GM12801 (cell line): ENCODE data around the gene ASXL1.

Experiments
- TF ChIP-seq, protein P1 (sequence below): IDR thresholded peaks from one replicate; pipeline ENCODE4 v1.5.1; 2011; ENCODE audit warnings: control low read depth; ENCODE audit not compliant: insufficient read length; ENCODE audit errors: extremely low read depth

ASXL1 gene

DNA sequence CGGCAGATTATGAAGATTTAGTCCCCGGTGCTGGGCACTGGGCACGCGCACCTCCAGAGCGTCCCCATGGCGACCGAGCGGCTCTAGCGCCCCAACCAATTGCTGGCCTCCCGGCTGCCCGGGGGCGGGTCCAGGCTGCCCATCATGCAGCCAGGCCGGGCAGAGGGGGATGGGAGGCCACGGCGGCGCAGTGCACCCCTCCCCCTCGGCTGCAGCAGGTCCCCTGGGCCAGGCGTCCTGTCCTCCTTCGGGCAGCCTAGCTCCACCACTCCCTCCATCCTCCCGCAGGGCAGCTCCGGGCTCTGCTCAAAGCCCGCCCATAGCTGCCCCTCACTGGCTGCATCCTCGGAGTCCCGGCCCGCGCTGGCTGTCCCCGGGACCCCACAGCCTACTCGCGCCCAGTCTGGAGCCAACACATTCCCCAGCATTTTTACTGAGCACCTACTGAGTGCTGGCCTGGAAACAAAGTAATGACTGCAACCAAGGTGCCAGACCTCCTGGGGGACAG lies 99.4 kb downstream of the ASXL1 start:
- TF ChIP-seq, protein P1, sequence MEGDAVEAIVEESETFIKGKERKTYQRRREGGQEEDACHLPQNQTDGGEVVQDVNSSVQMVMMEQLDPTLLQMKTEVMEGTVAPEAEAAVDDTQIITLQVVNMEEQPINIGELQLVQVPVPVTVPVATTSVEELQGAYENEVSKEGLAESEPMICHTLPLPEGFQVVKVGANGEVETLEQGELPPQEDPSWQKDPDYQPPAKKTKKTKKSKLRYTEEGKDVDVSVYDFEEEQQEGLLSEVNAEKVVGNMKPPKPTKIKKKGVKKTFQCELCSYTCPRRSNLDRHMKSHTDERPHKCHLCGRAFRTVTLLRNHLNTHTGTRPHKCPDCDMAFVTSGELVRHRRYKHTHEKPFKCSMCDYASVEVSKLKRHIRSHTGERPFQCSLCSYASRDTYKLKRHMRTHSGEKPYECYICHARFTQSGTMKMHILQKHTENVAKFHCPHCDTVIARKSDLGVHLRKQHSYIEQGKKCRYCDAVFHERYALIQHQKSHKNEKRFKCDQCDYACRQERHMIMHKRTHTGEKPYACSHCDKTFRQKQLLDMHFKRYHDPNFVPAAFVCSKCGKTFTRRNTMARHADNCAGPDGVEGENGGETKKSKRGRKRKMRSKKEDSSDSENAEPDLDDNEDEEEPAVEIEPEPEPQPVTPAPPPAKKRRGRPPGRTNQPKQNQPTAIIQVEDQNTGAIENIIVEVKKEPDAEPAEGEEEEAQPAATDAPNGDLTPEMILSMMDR: no peak

DNA sequence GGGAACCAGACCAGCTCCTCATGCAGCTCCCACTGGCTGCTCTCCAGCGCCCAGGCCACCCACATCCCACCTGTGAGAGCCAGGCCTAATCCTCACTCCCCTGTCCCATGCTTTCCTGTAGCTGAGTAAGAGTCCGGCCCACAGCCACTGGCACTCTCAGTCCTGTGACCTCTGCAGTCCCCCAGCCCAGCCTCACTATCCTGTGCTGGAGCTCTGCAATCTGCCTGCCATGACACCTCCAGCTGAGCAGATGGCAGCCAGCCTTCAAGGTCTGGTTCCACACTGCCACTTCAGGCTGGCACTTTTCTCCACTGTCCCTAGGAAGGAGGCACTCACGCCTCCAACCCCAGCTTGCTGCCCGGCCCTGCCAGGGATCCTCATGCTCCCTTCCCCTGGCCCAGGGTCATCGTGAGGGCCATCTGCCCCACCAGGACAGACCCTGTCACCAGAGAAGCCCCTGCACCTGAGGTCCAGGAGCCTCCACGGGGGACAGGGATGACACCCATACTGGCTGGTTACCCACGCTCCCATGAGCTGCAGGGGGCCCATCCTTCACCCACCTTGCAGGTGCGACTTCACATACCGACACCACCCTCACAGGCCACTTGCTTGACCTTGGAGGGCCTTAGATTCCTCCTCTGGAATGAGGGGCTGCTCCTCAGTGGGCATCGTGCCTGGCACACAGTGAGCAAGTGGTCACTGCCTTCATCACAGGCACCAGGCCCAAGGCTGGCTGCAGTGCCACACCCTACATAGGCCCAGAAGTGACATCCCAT lies 100.1 kb downstream of the ASXL1 start:
- TF ChIP-seq, protein P1: no peak

DNA sequence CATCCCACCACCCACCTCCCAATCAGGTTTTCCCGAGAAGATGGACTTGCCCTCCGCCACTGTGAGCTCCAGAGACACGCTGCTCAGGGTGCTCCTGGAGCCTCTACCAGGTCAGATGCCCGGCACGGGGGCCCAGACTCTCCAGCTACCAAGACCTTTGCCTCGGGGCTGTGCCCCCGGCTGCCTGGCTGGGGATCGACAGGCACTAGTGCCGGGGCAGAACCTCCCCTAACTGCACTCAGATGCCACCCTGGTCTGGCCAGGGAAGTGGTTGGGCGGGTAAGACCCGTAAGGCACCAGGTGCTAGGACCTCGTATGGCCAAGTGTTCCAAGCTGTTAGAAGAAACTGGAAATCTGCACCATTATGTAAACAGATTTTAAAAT lies 100.7 kb downstream of the ASXL1 start:
- TF ChIP-seq, protein P1: no peak

DNA sequence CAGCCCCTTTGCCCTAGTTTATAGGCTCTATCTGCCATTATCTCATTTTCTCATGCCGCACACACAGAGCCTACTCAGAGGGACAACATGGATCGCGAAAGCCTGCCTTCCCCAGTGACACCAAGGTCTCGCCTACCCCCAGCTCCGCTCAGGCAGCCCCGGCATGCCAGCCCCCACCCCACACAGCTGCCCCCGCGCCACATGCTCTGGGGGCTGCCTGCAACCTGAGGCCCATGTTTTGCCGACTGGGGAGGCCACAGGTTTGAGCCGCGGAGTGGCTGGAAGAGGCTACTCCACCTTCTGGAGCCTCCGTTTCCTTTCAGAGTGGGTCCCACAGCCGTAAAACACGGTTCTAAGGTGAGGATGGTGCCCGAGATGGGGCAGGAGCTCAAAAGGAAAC lies 102.1 kb downstream of the ASXL1 start:
- TF ChIP-seq, protein P1: no peak

DNA sequence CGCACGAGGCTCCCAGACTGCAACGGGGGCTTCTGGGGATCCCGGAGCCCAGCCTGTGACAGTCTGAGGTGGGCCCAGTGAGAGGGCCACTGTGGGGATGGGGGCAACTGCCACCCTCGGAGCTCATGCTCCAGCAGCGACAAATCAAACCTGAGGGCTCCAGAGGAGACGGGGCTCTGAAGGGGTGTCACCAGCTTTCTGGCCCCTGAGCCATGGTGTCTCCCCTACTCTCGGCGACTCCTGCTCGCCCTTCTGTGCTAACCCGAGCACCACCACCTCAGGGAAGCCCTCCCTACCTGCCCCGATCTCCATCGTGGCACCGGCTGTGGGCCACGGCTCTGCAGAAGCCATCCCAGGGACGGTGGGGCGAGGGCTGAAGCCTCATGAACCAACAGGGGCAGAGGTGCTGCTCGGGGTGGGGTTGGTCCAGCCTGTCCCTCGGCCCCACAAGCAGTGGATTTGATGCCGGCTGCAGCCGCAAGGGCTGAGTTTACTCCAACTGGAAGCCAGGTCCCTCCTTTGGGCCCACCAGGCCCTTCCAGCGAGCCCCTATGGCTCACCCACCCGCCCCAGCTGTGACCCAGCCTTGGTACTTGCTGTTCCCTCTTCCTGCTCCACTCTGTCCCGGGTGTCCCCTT lies 102.7 kb downstream of the ASXL1 start:
- TF ChIP-seq, protein P1: no peak

DNA sequence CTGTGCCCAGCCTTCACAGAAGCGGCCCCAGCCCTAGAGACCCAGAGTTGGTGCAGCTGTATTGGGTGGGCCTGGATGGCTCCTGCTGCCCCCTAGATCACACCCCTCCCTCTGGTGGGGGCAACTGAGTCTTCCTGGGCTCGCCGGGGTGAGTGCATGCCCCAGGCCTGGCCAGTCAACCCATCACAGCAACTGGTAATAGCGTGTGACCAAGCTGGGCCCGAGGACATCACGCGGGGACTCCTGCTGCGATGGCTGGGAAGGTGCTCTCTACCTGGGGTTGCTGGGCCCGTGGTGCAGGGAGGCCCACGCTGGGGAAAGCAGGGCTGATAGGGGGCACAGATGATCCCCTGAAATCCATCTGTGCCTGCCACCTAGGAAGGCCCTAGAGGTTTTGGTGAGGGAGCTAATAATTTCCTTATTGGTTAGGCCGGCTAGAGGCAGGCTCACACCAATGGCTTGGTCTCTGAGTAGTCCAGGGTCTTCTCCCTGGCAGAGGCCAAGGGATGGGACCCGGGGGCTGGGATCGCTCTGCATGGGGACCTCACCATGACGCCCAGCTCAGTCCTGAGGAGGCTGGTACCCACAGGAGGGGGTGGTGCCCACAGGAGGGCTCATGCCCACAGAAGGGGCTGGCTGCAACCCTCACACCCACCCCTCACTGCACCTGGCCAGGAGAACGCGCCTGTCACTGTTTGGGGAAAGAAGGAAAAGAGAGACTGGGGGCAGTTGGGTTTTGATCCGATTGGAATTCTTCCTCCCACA lies 103.9 kb downstream of the ASXL1 start:
- TF ChIP-seq, protein P1: no peak
